WTC11 (cell line): ENCODE results near the gene GAS6.

Source experiments
- CTCF ChIP-seq: fragments of 200-600 bp; IDR thresholded peaks from 2 replicates; pipeline ENCODE4 v1.8.0; 2022; ENCODE audit warnings: antibody characterized with exemption
- E2F5 ChIP-seq: sonication (generic); formaldehyde crosslinking; IDR thresholded peaks from 2 replicates; pipeline ENCODE4 v1.8.1; 2022; ENCODE audit warnings: mild to moderate bottlenecking, moderate library complexity, missing genetic modification reagents

- no peak for TF ChIP-seq CTCF
- no peak for TF ChIP-seq E2F5 (CRISPR knock-in tag)
Observed at GRCh38 chr13:113834496-113835200, 29.2 kb downstream of the GAS6 start.
